ENCODE results near the gene AADACL4. TPM values are rescaled to one million over a fixed set of nuclear protein-coding genes. Genes with fewer than 3 reads are reported as not detected.
"Not testable (repeated sequence)": the region's sequence is repeated elsewhere in the genome, so short reads cannot be mapped to it uniquely, and the experiment has no call there.

The AADACL4 gene
- total and polyA plus RNA-seq, 2 donors from 2014 or later: 0.16 to 0.58 TPM

GRCh38 chr1:12656575-12656974 is 12.7 kb downstream of the AADACL4 start:
- TF ChIP-seq CTCF (IDR thresholded peaks at IDR 0.05; ENCODE audit: borderline replicate concordance, extremely low read depth, insufficient read depth): no peak
- Histone ChIP-seq H3K9ac (ENCODE audit: low read length in 3 of 3) (no peak overlapping the region), H3K4me3 (ENCODE audit: low read length in 3 of 3) (no peak overlapping the region), H3K27me3 (ENCODE audit: control insufficient read depth, insufficient read depth, low read length) (no peaks in the 10 kb centered on the region), H3K4me1 (ENCODE audit: control insufficient read depth in 2 of 3, insufficient read depth in 2 of 3, low read depth in 1 of 3, low read length in 3 of 3) (no peaks in the 10 kb centered on the region), H3K9me3 (ENCODE audit: control insufficient read depth in 2 of 3, insufficient read depth in 1 of 3, low read length in 3 of 3) (no peaks in the 10 kb centered on the region), H3K36me3 (ENCODE audit: control insufficient read depth in 2 of 3, insufficient read depth in 3 of 3, low read length in 3 of 3) (no peaks in the 10 kb centered on the region), H3K27ac (ENCODE audit: low read depth in 2 of 2, low read length in 2 of 2) (no peak overlapping the region)
- FAIRE-seq (no peak), DNase-seq (no peak)
- intact Hi-C loops (cut with DNase I): loop anchor here (10.0 kb wide), 1 partner anchor 342 kb away; no protein-coding TSS in a partner anchor

GRCh38 chr1:12657060-12657884 is 13.4 kb downstream of the AADACL4 start:
- intact Hi-C loops (cut with DNase I): loop anchor here (10.0 kb wide), 1 partner anchor 342 kb away; no protein-coding TSS in a partner anchor
- Histone ChIP-seq H3K4me3 (ENCODE audit: low read length in 3 of 3) (no peak overlapping the region), H3K4me1 (ENCODE audit: control insufficient read depth in 2 of 3, insufficient read depth in 2 of 3, low read depth in 1 of 3, low read length in 3 of 3) (no peaks in the 10 kb centered on the region), H3K36me3 (ENCODE audit: control insufficient read depth in 2 of 3, insufficient read depth in 3 of 3, low read length in 3 of 3) (no peaks in the 10 kb centered on the region), H3K9me3 (ENCODE audit: control insufficient read depth in 2 of 3, insufficient read depth in 1 of 3, low read length in 3 of 3) (no peaks in the 10 kb centered on the region), H3K9ac (ENCODE audit: low read length in 3 of 3) (no peak overlapping the region), H3K27ac (ENCODE audit: low read depth in 2 of 2, low read length in 2 of 2) (no peak overlapping the region), H3K27me3 (ENCODE audit: control insufficient read depth, insufficient read depth, low read length) (no peaks in the 10 kb centered on the region)
- no peak for TF ChIP-seq CTCF (IDR thresholded peaks at IDR 0.05; ENCODE audit: borderline replicate concordance, extremely low read depth, insufficient read depth)
- DNase-seq: no peak
- no peak for FAIRE-seq

- not testable (repeated sequence) for H3K9me3 ChIP-seq (ENCODE audit: control insufficient read depth in 2 of 3, insufficient read depth in 1 of 3, low read length in 3 of 3); H3K27ac ChIP-seq (ENCODE audit: low read depth in 2 of 2, low read length in 2 of 2); FAIRE-seq; H3K9ac ChIP-seq (ENCODE audit: low read length in 3 of 3); H3K4me3 ChIP-seq (ENCODE audit: low read length in 3 of 3); H3K4me1 ChIP-seq (ENCODE audit: control insufficient read depth in 2 of 3, insufficient read depth in 2 of 3, low read depth in 1 of 3, low read length in 3 of 3); H3K36me3 ChIP-seq (ENCODE audit: control insufficient read depth in 2 of 3, insufficient read depth in 3 of 3, low read length in 3 of 3); DNase-seq; H3K27me3 ChIP-seq (ENCODE audit: control insufficient read depth, insufficient read depth, low read length)
- intact Hi-C loops (cut with DNase I): loop anchor here (10.0 kb wide), 1 partner anchor 343 kb away; no protein-coding TSS in a partner anchor
Observed at GRCh38 chr1:12657885-12658512, 14.1 kb downstream of the AADACL4 start.
